Hematopoietic multipotent progenitor cell treated with erythropoietin and hydrocortisone succinate and interleukin-3 and kit ligand, for 8 days (in vitro differentiated cells): ENCODE results near the gene PROP1.
A peak's percentile ranks its signal among the peaks of the same experiment; 100 is the strongest.
"Not testable (repeated sequence)": the region's sequence is repeated elsewhere in the genome, so short reads cannot be mapped to it uniquely, and the experiment has no call there.

Experiments used
- DNase-seq: peaks from one replicate; pipeline ENCODE4 v3.0.0-alpha.2; 2015

PROP1 gene

GRCh38 chr5:177982072-177982727 lies 13.8 kb downstream of the PROP1 start:
- peak; percentile 45 for DNase-seq

GRCh38 chr5:177981296-177982071 lies 14.6 kb downstream of the PROP1 start:
- DNase-seq: no peak

GRCh38 chr5:177980743-177981151 lies 15.3 kb downstream of the PROP1 start:
- no peak for DNase-seq

GRCh38 chr5:177977600-177977999 lies 18.4 kb downstream of the PROP1 start:
- DNase-seq: not testable (repeated sequence)

GRCh38 chr5:177973066-177973635 lies 22.9 kb downstream of the PROP1 start:
- no peak for DNase-seq

- DNase-seq: no peak
Observed at GRCh38 chr5:177972613-177973012, 23.4 kb downstream of the PROP1 start.

- DNase-seq: not testable (repeated sequence)
Observed at GRCh38 chr5:177972014-177972413, 24.0 kb downstream of the PROP1 start.

GRCh38 chr5:177968661-177969211 lies 27.3 kb downstream of the PROP1 start:
- no peak for DNase-seq

GRCh38 chr5:177967221-177967887 lies 28.7 kb downstream of the PROP1 start:
- no peak for DNase-seq

- DNase-seq: no peak
Observed at GRCh38 chr5:177966839-177967166, 29.2 kb downstream of the PROP1 start.

- no peak for DNase-seq
Observed at GRCh38 chr5:177966009-177966838, 29.8 kb downstream of the PROP1 start.

GRCh38 chr5:177964471-177964870 lies 31.6 kb downstream of the PROP1 start:
- no peak for DNase-seq

GRCh38 chr5:177963966-177964365 lies 32.1 kb downstream of the PROP1 start:
- DNase-seq: no peak

GRCh38 chr5:177959315-177959714 lies 36.7 kb downstream of the PROP1 start:
- no peak for DNase-seq

- DNase-seq: no peak
Observed at GRCh38 chr5:177958696-177959095, 37.3 kb downstream of the PROP1 start.

GRCh38 chr5:177957241-177957640 lies 38.8 kb downstream of the PROP1 start:
- DNase-seq: no peak

- DNase-seq: not testable (repeated sequence)
Observed at GRCh38 chr5:177953101-177953500, 42.9 kb downstream of the PROP1 start.

GRCh38 chr5:177949656-177950055 lies 46.4 kb downstream of the PROP1 start:
- not testable (repeated sequence) for DNase-seq

- DNase-seq: not testable (repeated sequence)
Observed at GRCh38 chr5:177949065-177949464, 47.0 kb downstream of the PROP1 start.

GRCh38 chr5:177947912-177948311 lies 48.1 kb downstream of the PROP1 start:
- DNase-seq: peak; percentile 24

- DNase-seq: not testable (repeated sequence)
Observed at GRCh38 chr5:177945601-177946283, 50.3 kb downstream of the PROP1 start.

- DNase-seq: not testable (repeated sequence)
Observed at GRCh38 chr5:177945145-177945544, 50.9 kb downstream of the PROP1 start.
